Activated T-helper 1 cell treated with anti-CD3 and anti-CD28 coated beads, Interleukin-12 subunit alpha, Interleukin-12 subunit beta, Interleukin-2, Interleukin-4 antibody, amounts not matched to agents 30 ng/mL and 10 ng/mL and 1 ng/mL, durations not matched to agents 14 hours and 24 hours and 36 hours (primary cell): ENCODE results near the gene ISX. TPM values are rescaled to one million over a fixed set of nuclear protein-coding genes. Genes with fewer than 3 reads are reported as not detected.

ENCODE experiments used
- DNase-seq: peaks from one replicate; pipeline ENCODE4 v3.0.0; 2021; ENCODE audit warnings: low spot score
- H3K27ac Mint-ChIP-seq: one replicate; pipeline ENCODE4 v1.8.0; 2021; ENCODE audit warnings: mild to moderate bottlenecking, mixed read lengths
- H3K27me3 Mint-ChIP-seq: one replicate; pipeline ENCODE4 v1.8.0; 2022; ENCODE audit warnings: mild to moderate bottlenecking, moderate library complexity, mixed read lengths; ENCODE audit not compliant: insufficient read depth
- H3K36me3 Mint-ChIP-seq: one replicate; pipeline ENCODE4 v1.8.0; 2021; ENCODE audit warnings: low read depth, mixed read lengths
- H3K4me1 Mint-ChIP-seq: one replicate; pipeline ENCODE4 v1.8.0; 2021; ENCODE audit warnings: low read depth, mixed read lengths
- H3K4me3 Mint-ChIP-seq: one replicate; pipeline ENCODE4 v1.8.0; 2021; ENCODE audit warnings: mild to moderate bottlenecking, moderate library complexity, mixed read lengths
- H3K9me3 Mint-ChIP-seq: one replicate; pipeline ENCODE4 v1.8.0; 2021; ENCODE audit warnings: mixed read lengths
- intact Hi-C: fragments of 100-400 bp; cut with micrococcal nuclease; formaldehyde crosslinking; loops from one replicate; pipeline ENCODE4 v1.15.1; 2024
- total RNA-seq: library from RNA; stranded (reverse); gene quantifications from 2 replicates; pipeline ENCODE4 v1.2.3, GENCODE V29; 2022

The ISX gene
- total RNA-seq, 1 donor from 2014 or later, result not detected

- peaks cover 9% of the 10 kb centered on the region for H3K27me3 Mint-ChIP-seq
- no peaks in the 10 kb centered on the region for H3K9me3 Mint-ChIP-seq
- H3K27ac Mint-ChIP-seq, result no peak overlapping the region
- intact Hi-C loops, result no loop called here
- no peak overlapping the region for H3K4me3 Mint-ChIP-seq
- DNase-seq, result no peak
- no peaks in the 10 kb centered on the region for H3K36me3 Mint-ChIP-seq
- H3K4me1 Mint-ChIP-seq, result no peaks in the 10 kb centered on the region
Observed at GRCh38 chr22:35124691-35125219, 58.8 kb downstream of the ISX start.

GRCh38 chr22:35126993-35127392, 61.0 kb downstream of the ISX start:
- intact Hi-C loops, result no loop called here
- H3K36me3 Mint-ChIP-seq, result no peaks in the 10 kb centered on the region
- DNase-seq, result no peak
- no peaks in the 10 kb centered on the region for H3K9me3 Mint-ChIP-seq
- peaks cover 9% of the 10 kb centered on the region for H3K27me3 Mint-ChIP-seq
- no peak overlapping the region for H3K27ac Mint-ChIP-seq
- no peaks in the 10 kb centered on the region for H3K4me1 Mint-ChIP-seq
- no peak overlapping the region for H3K4me3 Mint-ChIP-seq

DNA sequence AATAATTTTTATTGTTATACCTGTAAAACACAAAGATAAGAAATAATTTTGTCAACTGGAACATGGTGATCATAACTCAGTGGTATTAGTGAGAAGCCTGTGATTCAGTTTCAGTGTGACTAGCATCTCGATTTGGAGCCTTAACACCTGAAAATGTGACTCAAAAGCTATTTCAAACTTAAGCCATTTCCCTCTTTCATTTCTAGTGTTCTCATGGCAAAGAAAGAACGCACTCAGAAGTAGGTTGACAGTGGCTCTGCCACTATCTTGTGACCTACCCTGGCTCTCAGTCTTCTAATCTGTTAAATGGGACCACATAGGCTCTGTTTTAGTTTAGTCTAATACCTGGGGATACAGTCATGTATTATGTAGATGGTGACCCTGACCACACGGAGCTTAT, 62.7 kb downstream of the ISX start:
- Mint-ChIP-seq H3K36me3 (no peaks in the 10 kb centered on the region), H3K4me1 (no peaks in the 10 kb centered on the region), H3K27ac (no peak overlapping the region), H3K9me3 (no peaks in the 10 kb centered on the region), H3K4me3 (no peak overlapping the region), H3K27me3 (peaks cover 11% of the 10 kb centered on the region)
- intact Hi-C loops, result no loop called here
- DNase-seq, result no peak

GRCh38 chr22:35131525-35132000, 65.6 kb downstream of the ISX start:
- intact Hi-C loops, result no loop called here
- no peak for DNase-seq
- Mint-ChIP-seq H3K4me3 (no peak overlapping the region), H3K27me3 (peaks cover 9% of the 10 kb centered on the region), H3K9me3 (no peaks in the 10 kb centered on the region), H3K27ac (no peak overlapping the region), H3K4me1 (no peaks in the 10 kb centered on the region), H3K36me3 (no peaks in the 10 kb centered on the region)

DNA sequence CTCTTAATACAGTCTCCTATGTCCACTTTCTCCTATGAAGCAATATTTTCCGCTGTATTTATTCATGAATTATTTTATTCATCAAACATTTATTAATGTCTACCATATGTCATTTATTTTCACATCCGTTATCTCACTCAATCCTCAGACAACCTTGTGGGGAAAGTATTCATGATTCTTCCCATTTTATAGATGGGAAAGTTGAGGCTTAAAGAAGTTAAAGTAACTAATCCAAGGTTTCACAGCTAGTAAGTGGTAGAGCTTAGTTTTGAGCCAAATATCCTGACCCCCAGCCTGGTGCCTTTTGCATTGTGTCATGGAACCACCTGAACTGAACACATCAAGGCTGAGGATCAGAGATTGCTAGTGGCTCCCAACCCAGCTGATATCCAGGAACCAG, 66.6 kb downstream of the ISX start:
- Mint-ChIP-seq H3K27ac (no peak overlapping the region), H3K27me3 (peaks cover 9% of the 10 kb centered on the region), H3K36me3 (no peaks in the 10 kb centered on the region), H3K9me3 (no peaks in the 10 kb centered on the region), H3K4me3 (no peak overlapping the region), H3K4me1 (no peaks in the 10 kb centered on the region)
- no peak for DNase-seq
- intact Hi-C loops, result no loop called here

DNA sequence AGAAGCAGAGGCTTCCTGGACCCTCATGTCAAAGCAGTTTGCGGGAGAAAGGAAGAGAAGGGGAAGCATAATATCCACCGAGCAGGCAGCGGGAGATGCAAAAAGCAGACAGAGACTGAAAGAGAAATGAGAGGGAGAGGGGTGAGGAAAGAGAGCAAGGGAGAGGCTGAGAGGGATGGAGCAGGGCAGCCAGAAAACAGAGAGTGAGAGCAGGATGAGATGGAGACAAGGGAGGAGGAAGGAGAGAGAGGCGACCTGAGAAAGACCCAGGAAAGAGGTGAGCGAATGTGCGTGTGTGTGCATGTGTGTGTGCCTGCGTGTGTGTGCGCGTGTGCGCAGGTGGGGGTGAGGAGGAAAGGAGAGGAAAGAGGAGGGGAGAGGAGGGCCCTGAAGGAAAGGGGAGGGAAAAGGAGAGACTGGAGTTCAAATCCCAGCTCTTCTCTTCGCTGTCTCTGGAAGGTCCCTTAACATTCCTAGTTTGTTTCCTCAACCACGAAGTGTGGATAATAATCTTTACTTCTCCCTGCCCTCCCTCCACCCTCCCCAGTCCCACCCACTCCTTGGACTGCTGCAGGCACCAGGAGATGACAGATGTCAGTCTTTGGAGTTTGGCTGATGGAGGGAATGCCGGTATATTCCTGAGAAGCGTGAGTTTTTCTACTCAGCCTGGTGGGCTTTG, 67.9 kb downstream of the ISX start:
- H3K27ac Mint-ChIP-seq, result no peak overlapping the region
- no peak overlapping the region for H3K4me3 Mint-ChIP-seq
- H3K27me3 Mint-ChIP-seq, result peaks cover 5% of the 10 kb centered on the region
- no peak for DNase-seq
- no peaks in the 10 kb centered on the region for H3K36me3 Mint-ChIP-seq
- no peaks in the 10 kb centered on the region for H3K4me1 Mint-ChIP-seq
- H3K9me3 Mint-ChIP-seq, result no peaks in the 10 kb centered on the region
- intact Hi-C loops, result no loop called here

DNA sequence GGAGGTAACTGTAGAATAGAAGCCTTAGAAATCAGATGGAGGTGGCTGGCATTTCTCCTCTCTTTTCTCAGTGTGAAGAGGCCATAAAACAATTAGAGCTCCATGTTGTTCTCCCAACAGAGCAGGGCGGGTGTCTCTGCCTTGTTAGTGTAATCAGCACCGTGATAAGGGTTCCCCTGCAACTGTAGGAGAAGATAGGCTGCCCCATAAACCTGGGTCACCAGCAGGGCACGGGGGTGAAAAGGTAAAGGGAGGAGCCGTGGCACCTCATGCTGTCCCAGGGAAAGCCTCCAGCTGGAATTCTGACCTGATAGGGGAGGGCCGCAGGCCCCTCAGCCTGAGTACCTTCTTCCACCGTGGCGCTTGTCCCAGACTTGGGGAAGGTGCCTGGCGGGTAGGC, 68.7 kb downstream of the ISX start:
- DNase-seq, result no peak
- Mint-ChIP-seq H3K4me3 (no peak overlapping the region), H3K27me3 (peaks cover 4% of the 10 kb centered on the region), H3K27ac (no peak overlapping the region), H3K4me1 (no peaks in the 10 kb centered on the region), H3K36me3 (no peaks in the 10 kb centered on the region), H3K9me3 (no peaks in the 10 kb centered on the region)
- intact Hi-C loops, result no loop called here

GRCh38 chr22:35135165-35135564, 69.2 kb downstream of the ISX start:
- Mint-ChIP-seq H3K4me1 (no peaks in the 10 kb centered on the region), H3K27ac (no peak overlapping the region), H3K9me3 (no peaks in the 10 kb centered on the region), H3K4me3 (no peak overlapping the region), H3K27me3 (peaks cover 4% of the 10 kb centered on the region), H3K36me3 (no peaks in the 10 kb centered on the region)
- intact Hi-C loops, result no loop called here
- DNase-seq, result no peak

Other genes with a start within 250 kb of the ISX start
- 45.7 and 47.9 TPM in 2 replicates for gene HMGXB4, start 191.3 kb downstream of the ISX start, total RNA-seq
- 16.8 and 19.0 TPM in 2 replicates for gene TOM1, start 233.7 kb downstream of the ISX start, total RNA-seq